Osteocyte (in vitro differentiated cells): Measurements from ENCODE around the gene KLK2. TPM values are rescaled to one million over a fixed set of nuclear protein-coding genes. Genes with fewer than 3 reads are reported as not detected.
"Not testable (repeated sequence)": the region's sequence is repeated elsewhere in the genome, so short reads cannot be mapped to it uniquely, and the experiment has no call there.

Experiments used
- DNase-seq: peaks from one replicate; pipeline ENCODE4 v3.0.0; 2021; ENCODE audit warnings: mixed read lengths; ENCODE audit not compliant: unreplicated experiment; ENCODE audit errors: extremely low spot score
- H3K27ac Mint-ChIP-seq: one replicate; pipeline ENCODE4 v1.8.0; 2021; ENCODE audit warnings: mild to moderate bottlenecking, mixed read lengths; ENCODE audit not compliant: unreplicated experiment
- H3K27me3 Mint-ChIP-seq: one replicate; pipeline ENCODE4 v1.8.0; 2021; ENCODE audit warnings: mixed read lengths; ENCODE audit not compliant: unreplicated experiment
- H3K36me3 Mint-ChIP-seq: one replicate; pipeline ENCODE4 v1.8.0; 2021; ENCODE audit warnings: mixed read lengths; ENCODE audit not compliant: unreplicated experiment
- H3K4me1 Mint-ChIP-seq: one replicate; pipeline ENCODE4 v1.8.0; 2021; ENCODE audit warnings: mixed read lengths; ENCODE audit not compliant: unreplicated experiment
- H3K4me3 Mint-ChIP-seq: one replicate; pipeline ENCODE4 v1.8.0; 2021; ENCODE audit warnings: mild to moderate bottlenecking, moderate library complexity, mixed read lengths; ENCODE audit not compliant: unreplicated experiment
- H3K9me3 Mint-ChIP-seq: one replicate; pipeline ENCODE4 v1.8.0; 2021; ENCODE audit warnings: mixed read lengths; ENCODE audit not compliant: unreplicated experiment
- total RNA-seq: library from RNA; stranded (reverse); gene quantifications from 2 replicates; pipeline ENCODE4 v1.2.1, GENCODE V29; 2021
- TF ChIP-seq, protein P1 (sequence below): fragments of 200-600 bp; sonication (generic); IDR thresholded peaks from 2 replicates; pipeline ENCODE4 v1.5.0; 2021; ENCODE audit warnings: antibody characterized with exemption, mild to moderate bottlenecking, moderate library complexity

Gene KLK2
- total RNA-seq, 1 donor from 2014 or later: not detected

- TF ChIP-seq, protein P1, sequence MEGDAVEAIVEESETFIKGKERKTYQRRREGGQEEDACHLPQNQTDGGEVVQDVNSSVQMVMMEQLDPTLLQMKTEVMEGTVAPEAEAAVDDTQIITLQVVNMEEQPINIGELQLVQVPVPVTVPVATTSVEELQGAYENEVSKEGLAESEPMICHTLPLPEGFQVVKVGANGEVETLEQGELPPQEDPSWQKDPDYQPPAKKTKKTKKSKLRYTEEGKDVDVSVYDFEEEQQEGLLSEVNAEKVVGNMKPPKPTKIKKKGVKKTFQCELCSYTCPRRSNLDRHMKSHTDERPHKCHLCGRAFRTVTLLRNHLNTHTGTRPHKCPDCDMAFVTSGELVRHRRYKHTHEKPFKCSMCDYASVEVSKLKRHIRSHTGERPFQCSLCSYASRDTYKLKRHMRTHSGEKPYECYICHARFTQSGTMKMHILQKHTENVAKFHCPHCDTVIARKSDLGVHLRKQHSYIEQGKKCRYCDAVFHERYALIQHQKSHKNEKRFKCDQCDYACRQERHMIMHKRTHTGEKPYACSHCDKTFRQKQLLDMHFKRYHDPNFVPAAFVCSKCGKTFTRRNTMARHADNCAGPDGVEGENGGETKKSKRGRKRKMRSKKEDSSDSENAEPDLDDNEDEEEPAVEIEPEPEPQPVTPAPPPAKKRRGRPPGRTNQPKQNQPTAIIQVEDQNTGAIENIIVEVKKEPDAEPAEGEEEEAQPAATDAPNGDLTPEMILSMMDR: no peak
- H3K27me3 Mint-ChIP-seq: no peaks in the 10 kb centered on the region
- DNase-seq: no peak
- H3K4me3 Mint-ChIP-seq: no peak overlapping the region
- no peaks in the 10 kb centered on the region for H3K9me3 Mint-ChIP-seq
- H3K27ac Mint-ChIP-seq: no peak overlapping the region
- H3K4me1 Mint-ChIP-seq: no peaks in the 10 kb centered on the region
- H3K36me3 Mint-ChIP-seq: no peaks in the 10 kb centered on the region
Measured at GRCh38 chr19:50893047-50893736, 20.0 kb downstream of the KLK2 start.

- Mint-ChIP-seq H3K27ac (no peak overlapping the region), H3K9me3 (no peaks in the 10 kb centered on the region), H3K36me3 (no peaks in the 10 kb centered on the region), H3K4me1 (no peaks in the 10 kb centered on the region), H3K27me3 (no peaks in the 10 kb centered on the region), H3K4me3 (no peak overlapping the region)
- TF ChIP-seq, protein P1: no peak
- no peak for DNase-seq
Measured at GRCh38 chr19:50894478-50895356, 21.5 kb downstream of the KLK2 start.

DNA sequence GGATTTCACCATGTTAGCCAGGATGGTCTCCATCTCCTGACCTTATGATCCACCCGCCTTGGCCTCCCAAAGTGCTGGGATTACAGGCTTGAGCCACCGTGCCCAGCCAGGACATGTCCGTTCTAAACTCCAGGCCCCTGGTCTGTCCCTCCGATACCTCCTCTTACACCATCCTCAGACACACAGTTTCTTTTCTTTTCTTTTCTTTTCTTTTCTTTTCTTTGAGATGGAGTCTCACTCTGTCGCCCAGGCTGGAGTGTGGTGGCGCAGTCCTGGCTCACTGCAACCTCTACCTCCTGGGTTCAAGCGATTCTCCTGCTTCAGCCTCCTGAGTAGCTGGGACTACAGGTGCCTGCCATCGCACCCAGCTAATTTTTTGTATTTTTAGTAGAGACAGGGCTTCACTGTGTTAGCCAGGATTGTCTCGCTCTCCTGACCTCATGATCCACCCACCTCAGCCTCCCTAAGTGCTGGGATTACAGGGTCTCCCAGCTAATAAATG is 22.9 kb downstream of the KLK2 start:
- not testable (repeated sequence) for H3K4me1 Mint-ChIP-seq, H3K36me3 Mint-ChIP-seq, H3K4me3 Mint-ChIP-seq, H3K27me3 Mint-ChIP-seq, H3K9me3 Mint-ChIP-seq, H3K27ac Mint-ChIP-seq, DNase-seq

DNA sequence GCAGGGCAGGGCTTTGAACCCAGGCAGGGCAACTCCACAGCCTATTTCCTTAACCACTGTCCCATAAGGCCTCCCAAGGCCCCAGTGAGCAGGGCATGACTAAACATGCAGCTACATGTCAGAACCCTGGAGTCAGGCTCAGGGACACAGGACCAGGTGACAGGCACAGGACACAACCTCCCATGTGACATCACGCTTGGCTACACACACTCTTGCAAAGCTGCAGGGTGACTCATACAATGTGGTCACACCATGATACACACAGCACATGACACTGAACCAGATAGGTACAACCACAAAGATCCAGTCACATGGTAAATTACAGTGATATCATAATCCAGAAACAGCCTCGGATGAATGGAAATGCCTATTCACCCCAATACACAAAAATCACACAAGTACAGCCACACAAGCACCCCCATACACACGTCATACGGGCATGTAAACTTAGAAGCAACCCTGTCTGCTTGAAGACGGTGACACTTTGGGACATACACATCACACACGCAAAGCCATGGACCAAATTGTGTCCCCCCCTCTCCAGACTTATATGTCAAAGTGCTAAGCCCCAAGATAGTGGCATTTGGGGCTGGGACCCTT is 23.5 kb downstream of the KLK2 start:
- Mint-ChIP-seq H3K27me3 (no peaks in the 10 kb centered on the region), H3K36me3 (no peaks in the 10 kb centered on the region), H3K4me3 (no peak overlapping the region), H3K4me1 (no peaks in the 10 kb centered on the region), H3K9me3 (no peaks in the 10 kb centered on the region), H3K27ac (no peak overlapping the region)
- TF ChIP-seq, protein P1: no peak
- DNase-seq: no peak

- no peak for DNase-seq
- Mint-ChIP-seq H3K36me3 (no peaks in the 10 kb centered on the region), H3K27ac (no peak overlapping the region), H3K4me3 (no peak overlapping the region), H3K27me3 (no peaks in the 10 kb centered on the region), H3K9me3 (no peaks in the 10 kb centered on the region), H3K4me1 (no peaks in the 10 kb centered on the region)
- TF ChIP-seq, protein P1: no peak
Measured at GRCh38 chr19:50897191-50897607, 24.0 kb downstream of the KLK2 start.
